Neural crest cell (in vitro differentiated cells): ENCODE measurements around the gene ABHD16B. TPM values are rescaled to one million over a fixed set of nuclear protein-coding genes. Genes with fewer than 3 reads are reported as not detected.

Experiments
- DNase-seq: peaks from one replicate; pipeline ENCODE4 v3.0.0; 2021; ENCODE audit warnings: low read depth, mixed read lengths, low spot score
- H3K27ac Mint-ChIP-seq: one replicate; pipeline ENCODE4 v1.8.0; 2021; ENCODE audit warnings: mild to moderate bottlenecking, mixed read lengths; ENCODE audit not compliant: unreplicated experiment
- H3K27me3 Mint-ChIP-seq: 2 replicates; pipeline ENCODE4 v1.8.0; 2021; ENCODE audit warnings: low read depth, mild to moderate bottlenecking, mixed read lengths
- H3K36me3 Mint-ChIP-seq: 2 replicates; pipeline ENCODE4 v1.8.0; 2021; ENCODE audit warnings: low read depth, mild to moderate bottlenecking, mixed read lengths
- H3K4me1 Mint-ChIP-seq: 2 replicates; pipeline ENCODE4 v1.8.0; 2021; ENCODE audit warnings: mixed read lengths
- H3K4me3 Mint-ChIP-seq: one replicate; pipeline ENCODE4 v1.8.0; 2021; ENCODE audit warnings: mild to moderate bottlenecking, mixed read lengths
- H3K9me3 Mint-ChIP-seq: 2 replicates; pipeline ENCODE4 v1.8.0; 2021; ENCODE audit warnings: mixed read lengths
- total RNA-seq: library from RNA; stranded (reverse); gene quantifications from 2 replicates; pipeline ENCODE4 v1.2.1, GENCODE V29; 2021
- TF ChIP-seq, protein P1 (sequence below): fragments of 200-600 bp; sonication (generic); conservative IDR thresholded peaks from 2 replicates; pipeline ENCODE4 v1.5.0; 2021; ENCODE audit warnings: antibody characterized with exemption, mild to moderate bottlenecking

ABHD16B gene
- total RNA-seq, 1 donor from 2014 or later = not detected

DNA sequence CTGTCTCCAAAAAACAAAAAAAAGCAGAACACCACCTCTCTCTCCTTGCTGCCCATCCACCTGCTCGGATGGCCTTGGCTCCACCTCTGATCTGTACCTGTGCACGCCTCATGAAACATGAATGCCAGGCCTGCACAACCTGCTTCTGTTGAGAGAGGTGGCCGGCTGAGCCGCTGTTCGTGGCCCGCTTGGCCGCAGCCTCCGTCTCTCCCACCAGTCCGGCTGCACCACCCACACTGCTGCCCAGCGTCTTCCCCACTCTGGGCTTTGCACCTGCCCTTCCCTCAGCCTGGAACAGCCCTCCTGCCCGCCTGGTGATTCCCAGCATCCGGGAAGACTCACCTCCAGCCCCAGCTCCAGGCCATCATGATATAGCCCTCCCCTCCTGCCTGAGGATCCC, 18.1 kb upstream of the ABHD16B start:
- no peaks in the 10 kb centered on the region for H3K27me3 Mint-ChIP-seq

GRCh38 chr20:63843778-63844177, 17.5 kb upstream of the ABHD16B start:
- Mint-ChIP-seq H3K4me3 (no peak overlapping the region), H3K27me3 (no peaks in the 10 kb centered on the region), H3K27ac (no peak overlapping the region), H3K36me3 (no peaks in the 10 kb centered on the region), H3K9me3 (no peaks in the 10 kb centered on the region), H3K4me1 (peaks cover 4% of the 10 kb centered on the region)
- no peak for DNase-seq
- TF ChIP-seq, protein P1, sequence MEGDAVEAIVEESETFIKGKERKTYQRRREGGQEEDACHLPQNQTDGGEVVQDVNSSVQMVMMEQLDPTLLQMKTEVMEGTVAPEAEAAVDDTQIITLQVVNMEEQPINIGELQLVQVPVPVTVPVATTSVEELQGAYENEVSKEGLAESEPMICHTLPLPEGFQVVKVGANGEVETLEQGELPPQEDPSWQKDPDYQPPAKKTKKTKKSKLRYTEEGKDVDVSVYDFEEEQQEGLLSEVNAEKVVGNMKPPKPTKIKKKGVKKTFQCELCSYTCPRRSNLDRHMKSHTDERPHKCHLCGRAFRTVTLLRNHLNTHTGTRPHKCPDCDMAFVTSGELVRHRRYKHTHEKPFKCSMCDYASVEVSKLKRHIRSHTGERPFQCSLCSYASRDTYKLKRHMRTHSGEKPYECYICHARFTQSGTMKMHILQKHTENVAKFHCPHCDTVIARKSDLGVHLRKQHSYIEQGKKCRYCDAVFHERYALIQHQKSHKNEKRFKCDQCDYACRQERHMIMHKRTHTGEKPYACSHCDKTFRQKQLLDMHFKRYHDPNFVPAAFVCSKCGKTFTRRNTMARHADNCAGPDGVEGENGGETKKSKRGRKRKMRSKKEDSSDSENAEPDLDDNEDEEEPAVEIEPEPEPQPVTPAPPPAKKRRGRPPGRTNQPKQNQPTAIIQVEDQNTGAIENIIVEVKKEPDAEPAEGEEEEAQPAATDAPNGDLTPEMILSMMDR = no peak

More for the DNA sequence above, 18.1 kb upstream of the ABHD16B start:
- Mint-ChIP-seq H3K36me3 (no peaks in the 10 kb centered on the region), H3K27ac (no peak overlapping the region), H3K4me1 (peaks cover 4% of the 10 kb centered on the region), H3K9me3 (no peaks in the 10 kb centered on the region), H3K4me3 (no peak overlapping the region)
- DNase-seq = no peak
- TF ChIP-seq, protein P1 = no peak

DNA sequence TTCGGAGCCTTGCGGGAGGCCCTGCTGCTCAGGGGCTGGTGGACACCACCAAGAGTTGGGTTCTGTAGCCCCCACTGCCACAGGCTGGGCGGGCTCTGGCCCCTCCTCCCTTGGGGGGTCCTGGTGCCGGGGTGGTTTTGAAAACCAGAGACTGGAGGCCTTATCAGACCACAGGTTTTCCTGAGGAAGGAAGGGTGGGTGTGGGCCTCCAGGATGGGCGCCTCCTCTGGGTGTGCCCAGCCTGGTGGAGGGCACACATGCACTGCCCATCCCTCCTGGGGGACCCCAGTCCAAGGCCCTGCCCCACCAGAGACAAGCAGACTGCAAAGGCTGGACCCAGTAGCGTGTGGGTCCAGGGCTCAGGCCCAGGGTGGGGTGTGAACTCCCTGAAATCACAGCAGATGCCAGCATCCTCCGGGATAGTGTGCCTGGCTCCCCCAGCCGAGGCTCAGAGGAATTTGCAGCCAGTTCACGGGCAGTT, 16.7 kb upstream of the ABHD16B start:
- TF ChIP-seq, protein P1 = no peak
- DNase-seq = no peak
- Mint-ChIP-seq H3K4me1 (peaks cover 4% of the 10 kb centered on the region), H3K27ac (no peak overlapping the region), H3K36me3 (no peaks in the 10 kb centered on the region), H3K9me3 (no peaks in the 10 kb centered on the region), H3K27me3 (no peaks in the 10 kb centered on the region), H3K4me3 (peak overlapping the region; percentile 54)

DNA sequence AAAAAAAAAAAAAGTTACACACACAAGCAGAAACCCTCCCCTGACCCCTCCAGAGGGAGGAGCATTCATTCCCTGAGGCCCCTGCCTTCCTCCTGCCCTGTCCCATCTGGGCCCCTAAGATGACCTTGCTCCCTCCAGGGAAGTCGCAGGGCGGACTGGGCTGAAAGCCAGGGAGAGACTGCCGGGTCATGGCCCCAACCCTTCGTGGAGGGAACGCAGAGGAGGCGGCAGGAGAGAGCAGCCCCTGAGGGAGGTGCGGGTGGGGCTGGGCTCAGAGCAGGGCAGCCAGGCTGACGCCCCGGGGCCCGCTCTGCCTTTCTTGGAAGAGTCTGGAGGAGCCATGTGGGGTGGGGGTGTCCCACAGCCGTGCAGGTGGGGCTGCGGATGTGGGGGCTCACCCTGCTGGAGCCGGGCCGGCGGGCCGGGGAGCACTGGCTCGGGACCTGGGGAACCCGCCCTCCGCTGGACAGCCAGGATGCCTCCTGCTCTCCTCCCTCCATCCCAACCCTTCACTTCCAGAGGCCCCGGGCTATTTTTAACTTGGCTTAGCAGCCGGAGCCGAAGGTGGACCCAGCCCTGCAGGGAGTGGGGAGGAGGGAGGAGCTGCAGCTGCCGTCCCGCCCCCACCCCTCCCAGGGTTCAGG, 15.0 kb upstream of the ABHD16B start:
- Mint-ChIP-seq H3K4me1 (peaks cover 7% of the 10 kb centered on the region), H3K27me3 (no peaks in the 10 kb centered on the region), H3K27ac (no peak overlapping the region), H3K9me3 (no peaks in the 10 kb centered on the region), H3K4me3 (peak overlapping the region; percentile 67), H3K36me3 (no peaks in the 10 kb centered on the region)
- DNase-seq = no peak
- TF ChIP-seq, protein P1 = no peak

GRCh38 chr20:63846888-63847236, 14.4 kb upstream of the ABHD16B start:
- Mint-ChIP-seq H3K27ac (no peak overlapping the region), H3K4me1 (peaks cover 8% of the 10 kb centered on the region), H3K36me3 (no peaks in the 10 kb centered on the region), H3K9me3 (no peaks in the 10 kb centered on the region), H3K4me3 (no peak overlapping the region), H3K27me3 (no peaks in the 10 kb centered on the region)
- DNase-seq = no peak
- TF ChIP-seq, protein P1 = no peak
